K562 (cell line): Measurements from ENCODE around the gene TRIP6. TPM values are rescaled to one million over a fixed set of nuclear protein-coding genes. Genes with fewer than 3 reads are reported as not detected.

Source experiments
- ARHGAP35 ChIP-seq: fragments of 450-650 bp; IDR thresholded peaks from 2 replicates; pipeline ENCODE4 v1.6.1; 2018; ENCODE audit not compliant: partially characterized antibody
- CEBPB ChIP-seq: fragments of 450-650 bp; IDR thresholded peaks from 2 replicates; pipeline ENCODE4 v1.6.1; 2016; ENCODE audit warnings: missing genetic modification characterization, missing compliant biosample characterization
- CREM ChIP-seq: IDR thresholded peaks from 2 replicates; pipeline ENCODE4 v1.6.1; 2014; ENCODE audit warnings: antibody characterized with exemption, low read depth
- ETV5 ChIP-seq: sonication (generic); formaldehyde crosslinking; IDR thresholded peaks from 2 replicates; pipeline ENCODE4 v1.4.0; 2020; ENCODE audit warnings: low read depth, mild to moderate bottlenecking, missing genetic modification reagents
- HCFC1 ChIP-seq: IDR thresholded peaks from 2 replicates; pipeline ENCODE4 v1.6.1; 2012; ENCODE audit warnings: low read depth, low read length, improper control_type of control experiment
- KDM2B ChIP-seq: fragments of 250-450 bp; sonication (Bioruptor Pico); IDR thresholded peaks from 2 replicates; pipeline ENCODE4 v1.8.0; 2021; ENCODE audit warnings: mild to moderate bottlenecking, moderate library complexity
- MTA2 ChIP-seq: fragments of 450-650 bp; IDR thresholded peaks from 2 replicates; pipeline ENCODE4 v1.6.1; 2016; ENCODE audit warnings: low read depth
- NR1H2 ChIP-seq: sonication (generic); formaldehyde crosslinking; IDR thresholded peaks from 2 replicates; pipeline ENCODE4 v1.4.0; 2020; ENCODE audit warnings: mild to moderate bottlenecking, missing genetic modification reagents
- NR2C2 ChIP-seq, 2 experiments: fragments of 200-800 bp in 1 of 2; sonication (Bioruptor generic) in 1 of 2; sonication (generic) in 1 of 2; formaldehyde crosslinking in 1 of 2; IDR thresholded peaks; 2 replicates each; pipeline versions ENCODE4 v1.6.1 to v1.8.0; 2016 to 2022; ENCODE audit warnings: mild to moderate bottlenecking in 1 of 2, missing compliant biosample characterization in 1 of 2, missing genetic modification characterization in 1 of 2, missing genetic modification reagents in 1 of 2
- RBFOX2 ChIP-seq: fragments of 200-400 bp; formaldehyde crosslinking; IDR thresholded peaks from 2 replicates; pipeline ENCODE4 v1.6.1; 2017; ENCODE audit warnings: low read depth, mild to moderate bottlenecking, low read length, moderate library complexity
- ZKSCAN8 ChIP-seq: fragments of 200-800 bp; sonication (Bioruptor generic); IDR thresholded peaks from 2 replicates; pipeline ENCODE4 v1.6.1; 2016; ENCODE audit warnings: missing genetic modification characterization, missing compliant biosample characterization
- ZSCAN29 ChIP-seq: fragments of 450-650 bp; IDR thresholded peaks from 2 replicates; pipeline ENCODE4 v1.6.1; 2017
- polyA plus RNA-seq, 8 experiments: library from polyadenylated mRNA; depleted of rRNA in 4 of 8; stranded (reverse) in 5 of 8; unstranded in 3 of 8; fragments of >200 nt; fragmentation: Nextera tagmentation in 2 of 8; fragmentation: Illumina TruSeq in 1 of 8; extraction: Ambion mirVana in 2 of 8; extraction: Trizol in 1 of 8; gene quantifications; 2 replicates each; pipeline versions ENCODE4 v1.2.1 to v1.2.3, GENCODE V29; 2011 to 2014; ENCODE audit warnings: inconsistent platforms in 1 of 8, missing spikeins in 1 of 8
- total RNA-seq, 7 experiments: library from RNA; depleted of rRNA in 6 of 7; stranded (reverse); fragments of >200 nt in 6 of 7; fragmentation: Illumina TruSeq in 2 of 7; extraction: Trizol in 2 of 7; gene quantifications; 2 replicates each; pipeline versions ENCODE4 v1.2.1 to v1.2.3, GENCODE V29; 2011 to 2021; ENCODE audit warnings: low replicate concordance in 1 of 7
- TF ChIP-seq, protein P1 (sequence below): sonication (generic); formaldehyde crosslinking; IDR thresholded peaks from 2 replicates; pipeline ENCODE4 v1.8.1; 2023; ENCODE audit warnings: missing genetic modification reagents, mild to moderate bottlenecking, borderline replicate concordance
- TF ChIP-seq, protein P2 (sequence below): fragments of 450-650 bp; IDR thresholded peaks from 2 replicates; pipeline ENCODE4 v1.6.1; 2016; ENCODE audit warnings: antibody characterized with exemption
- TF ChIP-seq, protein P3 (sequence below), 2 experiments: fragments of 150-350 bp in 1 of 2; IDR thresholded peaks; 2 replicates each; pipeline ENCODE4 v1.6.1; 2012 to 2016; ENCODE audit warnings: low read depth in 2 of 2, low read length in 2 of 2, mild to moderate bottlenecking in 1 of 2, moderate library complexity in 1 of 2

TRIP6 gene
- total and polyA plus RNA-seq, 9 of the 15 experiments (the other 6 are each of a cell fraction or from before 2014, with no cell fraction given), result 5.9 to 141 (median 54.0) TPM

DNA sequence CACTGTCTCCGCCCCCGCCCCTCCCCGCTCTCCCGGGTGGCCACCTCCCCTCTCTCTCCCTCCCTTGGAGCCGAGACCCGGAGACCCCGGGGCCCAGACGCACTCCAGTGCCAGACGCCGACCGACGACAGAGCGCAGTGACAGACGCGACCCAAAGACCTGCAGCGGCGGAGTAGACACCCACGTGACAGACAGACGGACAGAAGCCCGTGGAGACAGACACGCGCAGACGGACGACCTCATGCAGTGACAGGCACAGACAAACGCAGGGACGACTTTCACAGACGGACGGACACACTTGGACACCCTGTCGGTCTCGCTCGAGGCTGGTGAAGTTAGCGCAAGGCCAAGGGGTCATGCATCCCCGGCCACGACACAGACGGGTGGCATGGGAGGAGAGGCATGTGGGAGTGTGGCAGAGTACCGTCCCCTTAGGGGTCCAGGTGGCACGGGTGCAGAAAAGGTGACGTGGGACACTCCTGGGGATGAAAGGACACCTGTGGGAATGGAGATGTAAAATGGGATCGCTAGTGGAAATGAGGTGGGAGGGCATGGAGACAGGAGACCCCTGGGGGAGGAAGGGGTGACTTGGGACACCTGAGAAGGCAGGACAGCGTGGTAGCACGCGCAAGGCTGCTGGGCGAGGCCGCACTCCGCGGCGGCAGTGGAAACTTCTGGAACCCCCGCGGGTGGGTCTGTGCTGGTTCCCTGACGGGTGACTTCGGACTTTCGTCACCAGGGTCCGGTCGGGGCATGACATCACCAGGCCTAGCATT lies 29.0 kb downstream of the TRIP6 start (continued):
- TF ChIP-seq, protein P1, sequence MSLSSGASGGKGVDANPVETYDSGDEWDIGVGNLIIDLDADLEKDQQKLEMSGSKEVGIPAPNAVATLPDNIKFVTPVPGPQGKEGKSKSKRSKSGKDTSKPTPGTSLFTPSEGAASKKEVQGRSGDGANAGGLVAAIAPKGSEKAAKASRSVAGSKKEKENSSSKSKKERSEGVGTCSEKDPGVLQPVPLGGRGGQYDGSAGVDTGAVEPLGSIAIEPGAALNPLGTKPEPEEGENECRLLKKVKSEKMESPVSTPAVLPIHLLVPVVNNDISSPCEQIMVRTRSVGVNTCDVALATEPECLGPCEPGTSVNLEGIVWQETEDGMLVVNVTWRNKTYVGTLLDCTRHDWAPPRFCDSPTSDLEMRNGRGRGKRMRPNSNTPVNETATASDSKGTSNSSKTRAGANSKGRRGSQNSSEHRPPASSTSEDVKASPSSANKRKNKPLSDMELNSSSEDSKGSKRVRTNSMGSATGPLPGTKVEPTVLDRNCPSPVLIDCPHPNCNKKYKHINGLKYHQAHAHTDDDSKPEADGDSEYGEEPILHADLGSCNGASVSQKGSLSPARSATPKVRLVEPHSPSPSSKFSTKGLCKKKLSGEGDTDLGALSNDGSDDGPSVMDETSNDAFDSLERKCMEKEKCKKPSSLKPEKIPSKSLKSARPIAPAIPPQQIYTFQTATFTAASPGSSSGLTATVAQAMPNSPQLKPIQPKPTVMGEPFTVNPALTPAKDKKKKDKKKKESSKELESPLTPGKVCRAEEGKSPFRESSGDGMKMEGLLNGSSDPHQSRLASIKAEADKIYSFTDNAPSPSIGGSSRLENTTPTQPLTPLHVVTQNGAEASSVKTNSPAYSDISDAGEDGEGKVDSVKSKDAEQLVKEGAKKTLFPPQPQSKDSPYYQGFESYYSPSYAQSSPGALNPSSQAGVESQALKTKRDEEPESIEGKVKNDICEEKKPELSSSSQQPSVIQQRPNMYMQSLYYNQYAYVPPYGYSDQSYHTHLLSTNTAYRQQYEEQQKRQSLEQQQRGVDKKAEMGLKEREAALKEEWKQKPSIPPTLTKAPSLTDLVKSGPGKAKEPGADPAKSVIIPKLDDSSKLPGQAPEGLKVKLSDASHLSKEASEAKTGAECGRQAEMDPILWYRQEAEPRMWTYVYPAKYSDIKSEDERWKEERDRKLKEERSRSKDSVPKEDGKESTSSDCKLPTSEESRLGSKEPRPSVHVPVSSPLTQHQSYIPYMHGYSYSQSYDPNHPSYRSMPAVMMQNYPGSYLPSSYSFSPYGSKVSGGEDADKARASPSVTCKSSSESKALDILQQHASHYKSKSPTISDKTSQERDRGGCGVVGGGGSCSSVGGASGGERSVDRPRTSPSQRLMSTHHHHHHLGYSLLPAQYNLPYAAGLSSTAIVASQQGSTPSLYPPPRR, result no peak
- TF ChIP-seq CREM (peak; percentile 50), HCFC1 (no peak), CEBPB (tag) (0 out of 2 replicates have a peak, but pooled peaks have one; percentile 14), KDM2B (CRISPR knock-in tag) (peak; percentile 80; the same call in 1 of the 2 replicates), MTA2 (no peak), NR2C2 (CRISPR knock-in tag; IDR thresholded peaks at IDR 0.05) (0 out of 2 replicates have a peak, but pooled peaks have one; percentile 28), NR2C2 (tag; IDR thresholded peaks at IDR 0.05) (no peak), RBFOX2 (peak; percentile 52), NR1H2 (CRISPR knock-in tag) (no peak), ETV5 (CRISPR knock-in tag) (no peak), ARHGAP35 (peak; percentile 51), ZKSCAN8 (CRISPR knock-in tag) (no peak), ZSCAN29 (0 out of 2 replicates have a peak, but pooled peaks have one; percentile 16)
- TF ChIP-seq, protein P2, sequence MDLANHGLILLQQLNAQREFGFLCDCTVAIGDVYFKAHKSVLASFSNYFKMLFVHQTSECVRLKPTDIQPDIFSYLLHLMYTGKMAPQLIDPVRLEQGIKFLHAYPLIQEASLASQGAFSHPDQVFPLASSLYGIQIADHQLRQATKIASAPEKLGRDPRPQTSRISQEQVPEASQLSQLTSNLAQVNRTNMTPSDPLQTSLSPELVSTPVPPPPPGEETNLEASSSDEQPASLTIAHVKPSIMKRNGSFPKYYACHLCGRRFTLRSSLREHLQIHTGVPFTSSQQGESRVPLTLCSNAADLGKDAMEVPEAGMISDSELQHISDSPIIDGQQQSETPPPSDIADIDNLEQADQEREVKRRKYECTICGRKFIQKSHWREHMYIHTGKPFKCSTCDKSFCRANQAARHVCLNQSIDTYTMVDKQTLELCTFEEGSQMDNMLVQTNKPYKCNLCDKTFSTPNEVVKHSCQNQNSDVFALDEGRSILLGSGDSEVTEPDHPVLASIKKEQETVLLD, result peak; percentile 95
- TF ChIP-seq, protein P3, sequence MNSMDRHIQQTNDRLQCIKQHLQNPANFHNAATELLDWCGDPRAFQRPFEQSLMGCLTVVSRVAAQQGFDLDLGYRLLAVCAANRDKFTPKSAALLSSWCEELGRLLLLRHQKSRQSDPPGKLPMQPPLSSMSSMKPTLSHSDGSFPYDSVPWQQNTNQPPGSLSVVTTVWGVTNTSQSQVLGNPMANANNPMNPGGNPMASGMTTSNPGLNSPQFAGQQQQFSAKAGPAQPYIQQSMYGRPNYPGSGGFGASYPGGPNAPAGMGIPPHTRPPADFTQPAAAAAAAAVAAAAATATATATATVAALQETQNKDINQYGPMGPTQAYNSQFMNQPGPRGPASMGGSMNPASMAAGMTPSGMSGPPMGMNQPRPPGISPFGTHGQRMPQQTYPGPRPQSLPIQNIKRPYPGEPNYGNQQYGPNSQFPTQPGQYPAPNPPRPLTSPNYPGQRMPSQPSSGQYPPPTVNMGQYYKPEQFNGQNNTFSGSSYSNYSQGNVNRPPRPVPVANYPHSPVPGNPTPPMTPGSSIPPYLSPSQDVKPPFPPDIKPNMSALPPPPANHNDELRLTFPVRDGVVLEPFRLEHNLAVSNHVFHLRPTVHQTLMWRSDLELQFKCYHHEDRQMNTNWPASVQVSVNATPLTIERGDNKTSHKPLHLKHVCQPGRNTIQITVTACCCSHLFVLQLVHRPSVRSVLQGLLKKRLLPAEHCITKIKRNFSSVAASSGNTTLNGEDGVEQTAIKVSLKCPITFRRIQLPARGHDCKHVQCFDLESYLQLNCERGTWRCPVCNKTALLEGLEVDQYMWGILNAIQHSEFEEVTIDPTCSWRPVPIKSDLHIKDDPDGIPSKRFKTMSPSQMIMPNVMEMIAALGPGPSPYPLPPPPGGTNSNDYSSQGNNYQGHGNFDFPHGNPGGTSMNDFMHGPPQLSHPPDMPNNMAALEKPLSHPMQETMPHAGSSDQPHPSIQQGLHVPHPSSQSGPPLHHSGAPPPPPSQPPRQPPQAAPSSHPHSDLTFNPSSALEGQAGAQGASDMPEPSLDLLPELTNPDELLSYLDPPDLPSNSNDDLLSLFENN (IDR thresholded peaks at IDR 0.05; ENCODE audit: low read depth in 2 of 2, low read length in 2 of 2), result no peak
